ENCODE data around the gene TGFA.

TGFA gene

DNA sequence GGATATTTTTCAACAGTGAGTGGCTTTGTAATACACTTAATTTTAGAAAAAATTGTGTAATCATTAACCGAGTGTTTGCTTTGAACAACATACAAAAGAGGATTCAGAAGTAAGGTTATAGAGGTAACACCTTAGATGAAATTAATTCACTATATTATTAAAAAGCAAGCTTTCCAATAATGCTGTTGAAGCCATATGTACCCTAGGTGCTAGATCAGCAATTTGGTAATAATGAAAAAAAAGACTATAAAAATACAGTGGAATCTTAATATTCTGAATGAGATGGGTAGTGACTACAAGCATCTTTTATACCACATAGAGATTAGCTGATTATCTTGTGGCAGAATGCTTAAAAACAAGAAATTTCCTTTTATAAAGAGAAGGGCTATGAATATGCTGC, 136.6 kb downstream of the TGFA start:
- no peak for DNase-seq (ENCODE audit: low spot score)

DNA sequence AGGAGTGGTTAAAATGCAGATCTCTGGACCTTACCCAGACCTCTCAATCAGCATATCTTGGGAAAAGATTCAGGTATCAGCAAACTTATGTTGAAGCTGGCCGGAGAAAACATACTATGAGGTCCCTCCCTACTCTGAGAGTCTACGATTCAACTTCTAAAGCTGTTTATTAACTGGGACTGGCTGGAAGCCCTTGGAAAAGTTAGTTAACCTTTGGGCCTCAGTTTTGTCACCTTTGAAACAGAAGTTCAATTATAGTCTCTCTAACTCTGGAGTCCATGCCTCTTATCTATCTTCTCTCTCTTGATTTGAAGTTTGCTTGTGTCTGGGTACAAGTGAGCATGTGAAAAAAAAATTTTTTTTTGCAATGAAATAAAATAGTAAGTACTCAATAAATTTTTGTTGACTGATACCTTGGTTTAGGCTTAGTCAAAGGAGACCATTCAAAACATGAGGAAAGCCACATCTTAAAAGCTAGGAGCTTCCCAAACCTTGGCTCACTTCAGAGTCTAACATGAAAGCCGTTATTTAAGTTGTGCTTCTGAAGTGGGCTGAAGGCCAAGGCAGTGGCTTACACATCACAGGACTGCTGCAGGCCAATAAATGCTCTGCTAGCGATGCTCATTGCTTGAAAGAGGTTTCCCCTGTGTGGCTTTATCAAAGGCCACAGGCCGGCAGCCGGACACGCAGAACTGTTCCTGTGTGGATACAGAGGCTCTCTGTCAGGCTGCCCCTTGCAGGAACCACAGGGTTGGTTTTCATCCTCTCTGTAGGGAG, 141.1 kb downstream of the TGFA start:
- no peak for DNase-seq (ENCODE audit: low spot score)

DNA sequence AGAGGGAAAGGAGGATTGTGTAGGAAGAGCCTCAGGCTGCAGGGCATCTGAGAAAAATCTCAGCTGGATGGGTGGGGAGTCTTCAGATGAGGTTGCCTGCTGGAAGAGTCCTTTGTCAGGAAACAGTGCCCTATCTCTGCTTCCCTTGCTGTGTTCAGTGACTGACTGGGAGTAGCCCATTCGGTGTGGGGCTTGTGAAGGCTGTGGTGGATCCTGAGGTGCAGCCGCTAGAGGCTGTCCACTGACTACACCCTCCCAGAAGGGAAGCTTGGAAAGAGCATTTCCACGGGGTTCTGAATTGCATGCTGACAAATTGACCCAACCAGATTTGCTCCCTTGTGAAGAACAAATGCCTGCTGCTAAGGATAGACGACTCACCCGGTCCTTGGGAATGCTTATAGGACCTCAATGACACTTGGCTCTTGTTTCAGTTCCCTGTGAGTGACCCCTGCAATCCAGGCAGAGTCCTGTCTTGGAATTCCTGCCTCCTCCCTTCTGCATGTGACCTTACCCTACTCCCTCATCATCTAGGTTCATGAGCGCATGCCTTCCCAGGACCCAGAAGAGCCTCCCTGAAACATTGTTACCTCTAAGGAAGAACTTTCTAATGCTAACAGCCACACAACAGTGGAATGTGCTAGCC, 142.0 kb downstream of the TGFA start:
- DNase-seq (ENCODE audit: low spot score): no peak

DNA sequence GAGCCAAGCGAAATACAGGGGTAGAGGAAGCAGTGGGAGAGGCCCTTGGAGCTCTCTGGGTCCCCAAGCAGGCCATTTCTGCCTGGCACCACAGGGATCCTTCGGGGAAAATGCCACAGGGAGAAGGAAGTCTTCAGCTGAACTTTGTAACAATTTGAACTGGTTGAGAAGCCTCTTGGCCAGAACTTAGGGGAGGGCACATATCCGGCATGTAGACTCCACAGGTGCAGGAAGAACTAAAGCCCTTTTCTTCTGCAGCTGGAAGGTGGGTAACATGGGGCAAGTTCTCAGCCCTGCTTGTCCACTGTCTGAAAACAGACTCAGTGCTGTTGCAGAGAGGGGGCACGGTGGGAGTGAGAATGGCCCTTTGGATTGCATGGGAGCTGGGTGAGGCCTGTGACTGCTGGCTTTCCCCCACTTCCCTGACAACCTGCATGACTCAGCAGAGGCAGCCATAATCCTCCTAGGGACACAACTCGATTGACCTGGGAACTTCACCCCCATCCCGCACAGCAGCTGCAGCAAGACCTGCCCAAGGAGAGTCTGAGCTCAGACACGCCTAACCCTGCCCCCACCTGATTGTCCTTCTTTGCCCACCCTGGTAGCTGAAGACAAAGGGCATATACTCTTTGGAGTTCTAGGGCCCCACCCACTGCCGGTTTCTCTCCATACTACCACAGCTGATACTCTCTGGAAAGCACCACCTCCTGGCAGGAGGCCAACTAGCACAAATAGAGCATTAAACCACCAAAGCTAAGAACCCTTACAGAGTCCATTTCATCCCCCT, 150.2 kb downstream of the TGFA start:
- no peak for DNase-seq (ENCODE audit: low spot score)

DNA sequence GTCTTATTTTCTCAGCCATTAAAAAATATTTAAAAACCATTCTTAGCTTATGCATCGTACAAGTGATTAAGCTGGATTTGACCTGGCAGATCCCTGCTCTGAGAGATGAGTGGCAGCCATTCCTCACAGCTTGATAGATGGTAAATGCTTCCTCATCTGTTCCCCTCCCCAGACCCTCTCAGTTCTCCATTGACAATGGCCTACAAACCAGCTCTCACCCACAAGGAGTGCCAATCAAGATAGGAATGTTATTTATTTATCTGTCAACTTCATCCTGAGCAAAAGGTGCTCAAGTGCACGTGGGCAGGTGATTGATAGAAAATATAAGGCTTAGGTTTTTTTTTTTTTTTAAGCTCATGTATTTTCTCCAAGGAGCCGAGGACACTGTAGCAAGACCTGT, 153.1 kb downstream of the TGFA start:
- no peak for DNase-seq (ENCODE audit: low spot score)

DNA sequence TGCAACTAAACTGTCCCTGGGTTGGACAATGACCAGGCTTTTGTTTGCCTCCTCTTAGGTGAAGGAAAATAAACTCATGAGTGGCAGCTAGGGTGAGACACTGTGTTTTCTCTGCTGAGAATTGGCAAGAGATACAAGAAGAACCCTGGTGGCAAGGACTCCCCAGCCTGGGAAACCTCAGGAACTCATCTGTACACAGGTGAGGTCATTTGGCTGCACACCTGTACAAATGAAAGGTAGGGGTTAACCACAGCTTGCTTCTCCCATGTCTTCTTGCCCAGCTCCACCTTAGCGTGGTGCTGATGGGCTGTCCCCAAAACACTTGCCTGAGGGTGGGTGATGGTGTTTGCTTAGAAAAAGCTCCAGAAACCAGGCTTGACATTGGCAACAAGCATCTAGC, 154.6 kb downstream of the TGFA start:
- no peak for DNase-seq (ENCODE audit: low spot score)
